LoVo (cell line): ENCODE results near the gene ORC3.
"Not testable (repeated sequence)": the region's sequence is repeated elsewhere in the genome, so short reads cannot be mapped to it uniquely, and the experiment has no call there.

Experiments used
- DNase-seq: peaks from one replicate; pipeline ENCODE4 v3.0.0-alpha.2; 2016; ENCODE audit warnings: low spot score

ORC3 gene

GRCh38 chr6:87697581-87698546, 107.9 kb downstream of the ORC3 start:
- no peak for DNase-seq

DNA sequence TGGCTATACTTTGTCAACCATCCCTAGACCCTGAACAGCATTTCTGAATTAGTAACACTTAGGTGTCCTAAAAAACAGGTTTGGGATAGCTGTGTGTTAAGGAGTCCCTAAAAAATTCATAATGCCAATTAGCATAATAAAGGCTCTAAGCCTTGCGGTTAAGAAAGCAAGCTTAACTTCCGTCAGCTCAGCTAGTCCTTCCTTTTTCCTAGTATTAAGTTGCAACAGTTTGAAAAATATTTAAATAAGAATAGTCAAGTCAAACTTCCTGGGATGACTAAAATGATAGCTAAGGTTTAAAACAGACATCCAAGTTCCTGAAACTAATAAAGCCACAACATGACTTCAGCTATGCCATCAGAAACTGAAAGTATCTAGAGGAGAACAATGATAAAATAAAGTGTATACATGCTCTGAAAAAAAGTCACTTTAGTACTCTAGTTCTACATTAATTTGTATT, 108.6 kb downstream of the ORC3 start:
- DNase-seq: no peak

- no peak for DNase-seq
These were observed 109.6 kb downstream of the ORC3 start for GRCh38 chr6:87699576-87699975.

GRCh38 chr6:87700397-87701343, 110.7 kb downstream of the ORC3 start:
- peak; percentile 66 for DNase-seq

DNA sequence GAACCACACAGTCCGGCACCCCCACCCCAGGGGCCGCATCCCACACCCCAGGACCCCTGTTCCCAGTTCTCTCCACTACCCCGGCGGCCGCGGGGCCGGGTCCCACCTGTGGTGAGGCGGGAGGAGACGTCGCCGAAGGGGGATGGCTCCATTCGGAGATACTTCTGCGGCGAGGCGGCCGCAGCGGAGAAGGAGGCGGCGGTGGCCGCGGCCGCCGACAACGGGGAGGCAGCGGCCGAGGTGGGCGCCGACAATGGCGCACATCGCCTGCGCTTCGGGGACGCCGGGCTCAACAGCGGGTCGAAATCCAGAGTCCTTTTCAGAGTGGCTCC, 111.4 kb downstream of the ORC3 start:
- DNase-seq: no peak

GRCh38 chr6:87701676-87702588, 112.0 kb downstream of the ORC3 start, which contains the start of gene AKIRIN2:
Gene AKIRIN2, minus strand, starts transcription at chr6:87702233. Its CDS starts 549 bp downstream, at chr6:87701684.
- peak; percentile 97 for DNase-seq

- DNase-seq: peak; percentile 48
These were observed 112.6 kb downstream of the ORC3 start for GRCh38 chr6:87702589-87702945.

DNA sequence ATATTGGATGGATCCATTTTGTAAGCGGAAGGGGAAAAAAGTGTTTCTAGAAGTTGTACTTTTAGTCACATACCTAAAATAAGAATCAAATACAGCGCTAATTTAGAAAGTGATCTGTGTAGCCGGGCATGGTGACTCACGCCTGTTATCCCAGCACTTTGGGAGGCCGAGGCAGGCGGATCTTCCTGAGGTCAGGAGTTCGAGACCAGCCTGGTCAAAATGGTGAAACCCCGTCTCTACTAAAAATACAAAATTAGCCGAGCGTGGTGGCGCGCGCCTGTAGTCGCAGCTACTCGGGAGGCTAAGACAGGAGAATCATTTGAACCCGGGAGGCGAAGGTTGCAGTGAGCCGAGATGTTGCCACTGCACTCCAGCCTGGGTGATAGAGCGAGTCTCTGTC, 113.1 kb downstream of the ORC3 start:
- DNase-seq: not testable (repeated sequence)

- DNase-seq: no peak
These were observed 115.2 kb downstream of the ORC3 start for GRCh38 chr6:87705070-87705691.

- DNase-seq: no peak
These were observed 116.4 kb downstream of the ORC3 start for GRCh38 chr6:87706187-87706966.

DNA sequence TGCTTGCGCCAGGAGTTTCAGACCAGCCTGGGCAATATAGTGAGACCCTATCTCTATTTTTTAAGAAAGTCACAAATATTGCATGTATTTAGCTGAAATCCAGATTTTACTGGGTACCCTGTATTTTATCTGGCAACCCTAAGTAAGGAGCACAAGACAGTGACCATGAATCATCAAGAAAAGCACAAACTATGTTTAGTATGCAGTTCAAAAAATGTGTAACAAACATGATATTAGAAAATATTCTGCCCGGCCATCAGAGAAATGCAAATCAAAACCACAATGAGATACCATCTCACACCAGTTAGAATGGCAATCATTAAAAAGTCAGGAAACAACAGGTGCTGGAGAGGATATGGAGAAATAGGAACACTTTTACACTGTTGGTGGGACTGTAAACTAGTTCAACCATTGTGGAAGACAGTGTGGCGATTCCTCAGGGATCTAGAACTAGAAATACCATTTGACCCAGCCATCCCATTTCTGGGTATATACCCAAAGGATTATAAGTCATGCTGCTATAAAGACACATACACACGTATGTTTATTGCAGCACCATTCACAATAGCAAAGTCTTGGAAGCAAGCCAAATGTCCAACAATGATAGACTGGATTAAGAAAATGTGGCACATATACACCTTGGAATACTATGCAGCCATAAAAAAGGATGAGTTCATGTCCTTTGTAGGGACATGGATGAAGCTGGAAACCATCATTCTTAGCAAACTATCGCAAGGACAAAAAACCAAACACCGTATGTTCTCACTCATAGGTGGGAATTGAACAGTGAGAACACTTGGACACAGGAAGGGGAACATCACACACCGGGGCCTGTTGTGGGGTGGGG, 118.9 kb downstream of the ORC3 start:
- DNase-seq: not testable (repeated sequence)

DNA sequence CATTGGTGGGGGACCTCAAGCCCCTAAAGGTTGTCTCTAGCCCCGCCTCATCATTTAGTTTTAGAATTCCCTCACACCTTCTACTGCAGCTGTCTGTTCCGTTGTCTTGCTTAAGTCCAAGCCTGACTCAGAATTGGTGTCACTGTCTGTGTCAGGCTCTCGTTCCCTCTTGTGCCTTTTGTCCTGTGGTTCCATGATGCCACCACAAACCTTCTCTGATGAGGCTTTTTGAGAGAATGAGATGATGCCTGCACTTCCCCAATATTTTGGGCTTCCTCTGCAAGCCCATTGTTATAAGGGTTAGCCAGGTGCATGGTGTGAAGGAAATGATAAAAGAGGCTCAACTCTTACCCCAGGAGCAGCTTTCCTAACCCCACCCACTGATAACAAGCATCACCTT, 120.2 kb downstream of the ORC3 start:
- DNase-seq: no peak

GRCh38 chr6:87712713-87713112, 122.8 kb downstream of the ORC3 start:
- DNase-seq: not testable (repeated sequence)

GRCh38 chr6:87714093-87714842, 124.3 kb downstream of the ORC3 start:
- no peak for DNase-seq
